Heart left ventricle (tissue), 13 donors: ENCODE results near the gene RELT.

ENCODE experiments used
- POLR2A ChIP-seq, 2 donors: fragments of 450-650 bp; IDR thresholded peaks; one replicate each; pipeline ENCODE4 v1.6.1; 2017; ENCODE audit warnings: antibody characterized with exemption in 2 of 2, mild to moderate bottlenecking in 2 of 2, moderate library complexity in 2 of 2
- TF ChIP-seq, protein P1 (sequence below), 12 donors: fragments of 200-600 bp; sonication (generic) in 4 of 12; IDR thresholded peaks; one replicate each; pipeline versions ENCODE4 v1.5.0 to v1.8.0; 2018 to 2022; ENCODE audit warnings: antibody characterized with exemption in 12 of 12, mild to moderate bottlenecking in 5 of 12
- donor health status: ischemic (EF 13 %, LVEDD 7.1; RV severe dilation, severe dysfunction).
- donor health status: DM: no; HTN: yes; CAD: no.
- donor health status: DM: no; HTN: no; CAD: no.
- donor health status: ischemic (EF 25% LVEDD 6.9; RV normal size, moderate dysfunction).
- donor health status: ischemic (EF 25% LVEDD 5.7; RV mildly dilated, moderate dysfunction).
- donor health status: ischemic (EF 35%, LVEDD 5.7; RV mildly dilated, moderate dysfunction).
- donor health status: nonischemic (EF 11% LVEDD 7.7; RV severe dilation, severe dysfunction).
- donor health status: DM: yes; HTN: yes; CAD: no.
- donor health status: PGD.
- donor health status: ischemic (EF 29% LVEDD 5.4; RV normal size, mild dysfunction).
- donor health status: nonischemic (EF 23%, LVEDD 6.1; RV moderate dilation, normal function).

DNA sequence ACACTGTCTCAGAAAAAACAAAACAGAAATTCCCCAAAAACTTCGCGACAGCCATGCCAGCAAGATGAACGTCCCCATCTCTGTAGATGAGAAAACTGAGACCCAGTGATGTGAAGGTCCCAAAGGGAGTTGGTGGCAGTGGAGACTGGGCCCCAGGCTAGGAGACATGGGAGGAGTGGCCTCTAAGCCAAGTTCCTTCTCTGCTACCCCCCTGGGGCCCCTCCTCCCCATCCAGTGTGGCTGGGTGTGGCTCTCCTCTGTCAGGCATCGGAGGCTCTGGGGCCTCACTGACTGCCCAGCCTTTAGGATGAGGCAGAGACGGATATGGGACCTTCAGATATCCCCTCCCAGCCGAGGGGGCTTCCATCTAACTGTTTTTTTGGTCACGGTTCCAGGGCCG lies 9.8 kb downstream of the RELT start:
- TF ChIP-seq, protein P1, sequence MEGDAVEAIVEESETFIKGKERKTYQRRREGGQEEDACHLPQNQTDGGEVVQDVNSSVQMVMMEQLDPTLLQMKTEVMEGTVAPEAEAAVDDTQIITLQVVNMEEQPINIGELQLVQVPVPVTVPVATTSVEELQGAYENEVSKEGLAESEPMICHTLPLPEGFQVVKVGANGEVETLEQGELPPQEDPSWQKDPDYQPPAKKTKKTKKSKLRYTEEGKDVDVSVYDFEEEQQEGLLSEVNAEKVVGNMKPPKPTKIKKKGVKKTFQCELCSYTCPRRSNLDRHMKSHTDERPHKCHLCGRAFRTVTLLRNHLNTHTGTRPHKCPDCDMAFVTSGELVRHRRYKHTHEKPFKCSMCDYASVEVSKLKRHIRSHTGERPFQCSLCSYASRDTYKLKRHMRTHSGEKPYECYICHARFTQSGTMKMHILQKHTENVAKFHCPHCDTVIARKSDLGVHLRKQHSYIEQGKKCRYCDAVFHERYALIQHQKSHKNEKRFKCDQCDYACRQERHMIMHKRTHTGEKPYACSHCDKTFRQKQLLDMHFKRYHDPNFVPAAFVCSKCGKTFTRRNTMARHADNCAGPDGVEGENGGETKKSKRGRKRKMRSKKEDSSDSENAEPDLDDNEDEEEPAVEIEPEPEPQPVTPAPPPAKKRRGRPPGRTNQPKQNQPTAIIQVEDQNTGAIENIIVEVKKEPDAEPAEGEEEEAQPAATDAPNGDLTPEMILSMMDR (IDR thresholded peaks at IDR 0.05) = no peak
- TF ChIP-seq POLR2A (IDR thresholded peaks at IDR 0.05) = no peak
